SK-N-SH treated with all-trans-retinoic acid at 6 μM for 48 hours (cell line): Measurements from ENCODE around the gene CDC5L.

ENCODE experiments used
- ATAC-seq: fragments of 200-7000 bp; cut with Tn5 transposase; 3 replicates; pipeline ENCODE4 v1.9.1; 2020; ENCODE audit warnings: mild to moderate bottlenecking, moderate library complexity
- ARNTL ChIP-seq: fragments of 450-650 bp; formaldehyde crosslinking; IDR thresholded peaks from 2 replicates; pipeline ENCODE4 v1.5.0; 2020; ENCODE audit warnings: low read depth, mild to moderate bottlenecking, moderate library complexity, borderline replicate concordance
- BACH2 ChIP-seq: fragments of 250-450 bp; sonication (Bioruptor Pico); IDR thresholded peaks from 2 replicates; pipeline ENCODE4 v1.9.0; 2021; ENCODE audit warnings: mild to moderate bottlenecking, borderline replicate concordance
- CSDC2 ChIP-seq: fragments of 250-450 bp; sonication (Bioruptor Pico); IDR thresholded peaks from 2 replicates; pipeline ENCODE4 v1.5.0; 2020; ENCODE audit warnings: mild to moderate bottlenecking, moderate library complexity
- ESRRG ChIP-seq: fragments of 250-450 bp; sonication (Bioruptor Pico); IDR thresholded peaks from 2 replicates; pipeline ENCODE4 v1.6.1; 2021; ENCODE audit warnings: mild to moderate bottlenecking
- GLIS3 ChIP-seq: fragments of 250-450 bp; sonication (Bioruptor Pico); IDR thresholded peaks from 2 replicates; pipeline ENCODE4 v1.5.0; 2020; ENCODE audit warnings: mild to moderate bottlenecking, moderate library complexity
- OSR1 ChIP-seq: fragments of 250-450 bp; sonication (Bioruptor Pico); IDR thresholded peaks from 2 replicates; pipeline ENCODE4 v1.8.0; 2022; ENCODE audit warnings: moderate library complexity, mild to moderate bottlenecking, inconsistent platforms
- SNAI2 ChIP-seq: fragments of 250-450 bp; sonication (Bioruptor Pico); IDR thresholded peaks from 2 replicates; pipeline ENCODE4 v1.5.0; 2020; ENCODE audit warnings: mild to moderate bottlenecking, moderate library complexity
- TCF4 ChIP-seq: fragments of 250-450 bp; sonication (Bioruptor Pico); IDR thresholded peaks from 2 replicates; pipeline ENCODE4 v1.8.0; 2021; ENCODE audit warnings: mild to moderate bottlenecking, moderate library complexity, borderline replicate concordance
- TOX ChIP-seq: fragments of 250-450 bp; sonication (Bioruptor Pico); IDR thresholded peaks from 2 replicates; pipeline ENCODE4 v1.8.0; 2021; ENCODE audit warnings: mild to moderate bottlenecking, moderate library complexity, borderline replicate concordance
- ZC3H10 ChIP-seq: fragments of 250-450 bp; sonication (Bioruptor Pico); IDR thresholded peaks from 2 replicates; pipeline ENCODE4 v1.5.1; 2021; ENCODE audit warnings: mild to moderate bottlenecking, moderate library complexity
- ZFP3 ChIP-seq: fragments of 250-450 bp; sonication (Bioruptor Pico); IDR thresholded peaks from 2 replicates; pipeline ENCODE4 v1.5.0; 2020; ENCODE audit warnings: mild to moderate bottlenecking, moderate library complexity
- ZFP30 ChIP-seq: fragments of 450-650 bp; formaldehyde crosslinking; IDR thresholded peaks from 2 replicates; pipeline ENCODE4 v1.5.0; 2022; ENCODE audit warnings: mild to moderate bottlenecking, moderate library complexity
- ZNF565 ChIP-seq: fragments of 450-650 bp; formaldehyde crosslinking; conservative IDR thresholded peaks from 2 replicates; pipeline ENCODE4 v1.5.0; 2020; ENCODE audit warnings: low read depth, mild to moderate bottlenecking, moderate library complexity
- ZNF70 ChIP-seq: fragments of 450-650 bp; formaldehyde crosslinking; IDR thresholded peaks from 2 replicates; pipeline ENCODE4 v1.5.0; 2020; ENCODE audit warnings: mild to moderate bottlenecking, moderate library complexity
- ZNF8 ChIP-seq: fragments of 450-650 bp; formaldehyde crosslinking; IDR thresholded peaks from 2 replicates; pipeline ENCODE4 v1.5.0; 2020; ENCODE audit warnings: mild to moderate bottlenecking, moderate library complexity
- TF ChIP-seq, protein P1 (sequence below): fragments of 250-450 bp; sonication (Bioruptor Pico); IDR thresholded peaks from 2 replicates; pipeline ENCODE4 v1.5.0; 2020; ENCODE audit warnings: mild to moderate bottlenecking, moderate library complexity
- TF ChIP-seq, protein P2 (sequence below): fragments of 250-450 bp; sonication (Bioruptor Pico); IDR thresholded peaks from 2 replicates; pipeline ENCODE4 v1.8.0; 2021; ENCODE audit warnings: low read depth, mild to moderate bottlenecking, moderate library complexity, borderline replicate concordance
- TF ChIP-seq, protein P3 (sequence below): fragments of 250-450 bp; sonication (Bioruptor Pico); IDR thresholded peaks from 2 replicates; pipeline ENCODE4 v1.5.1; 2020; ENCODE audit warnings: low read depth, mild to moderate bottlenecking, moderate library complexity
- TF ChIP-seq, protein P4 (sequence below): fragments of 250-450 bp; sonication (Bioruptor Pico); IDR thresholded peaks from 2 replicates; pipeline ENCODE4 v1.8.0; 2020; ENCODE audit warnings: mild to moderate bottlenecking, moderate library complexity, borderline replicate concordance

The CDC5L gene

DNA sequence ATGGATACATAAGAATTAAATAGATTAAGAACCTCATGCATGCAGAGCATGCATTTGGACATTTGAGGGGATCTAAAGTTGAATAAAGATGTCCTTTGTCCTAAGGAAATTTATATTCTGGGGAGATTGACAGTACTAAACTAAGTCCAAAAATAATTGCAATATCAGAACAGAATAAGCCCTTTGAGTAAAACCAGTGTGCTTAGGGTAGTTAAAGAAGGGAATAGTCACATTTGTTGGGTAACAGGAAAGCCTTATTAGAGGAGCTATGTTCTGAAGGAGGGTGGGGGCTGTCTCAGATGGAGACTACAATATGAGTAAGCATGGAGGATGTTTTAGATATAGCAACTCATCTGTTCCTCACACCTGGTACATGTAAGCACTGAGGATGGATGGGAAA, 35.8 kb downstream of the CDC5L start (continued):
- TF ChIP-seq, protein P1, sequence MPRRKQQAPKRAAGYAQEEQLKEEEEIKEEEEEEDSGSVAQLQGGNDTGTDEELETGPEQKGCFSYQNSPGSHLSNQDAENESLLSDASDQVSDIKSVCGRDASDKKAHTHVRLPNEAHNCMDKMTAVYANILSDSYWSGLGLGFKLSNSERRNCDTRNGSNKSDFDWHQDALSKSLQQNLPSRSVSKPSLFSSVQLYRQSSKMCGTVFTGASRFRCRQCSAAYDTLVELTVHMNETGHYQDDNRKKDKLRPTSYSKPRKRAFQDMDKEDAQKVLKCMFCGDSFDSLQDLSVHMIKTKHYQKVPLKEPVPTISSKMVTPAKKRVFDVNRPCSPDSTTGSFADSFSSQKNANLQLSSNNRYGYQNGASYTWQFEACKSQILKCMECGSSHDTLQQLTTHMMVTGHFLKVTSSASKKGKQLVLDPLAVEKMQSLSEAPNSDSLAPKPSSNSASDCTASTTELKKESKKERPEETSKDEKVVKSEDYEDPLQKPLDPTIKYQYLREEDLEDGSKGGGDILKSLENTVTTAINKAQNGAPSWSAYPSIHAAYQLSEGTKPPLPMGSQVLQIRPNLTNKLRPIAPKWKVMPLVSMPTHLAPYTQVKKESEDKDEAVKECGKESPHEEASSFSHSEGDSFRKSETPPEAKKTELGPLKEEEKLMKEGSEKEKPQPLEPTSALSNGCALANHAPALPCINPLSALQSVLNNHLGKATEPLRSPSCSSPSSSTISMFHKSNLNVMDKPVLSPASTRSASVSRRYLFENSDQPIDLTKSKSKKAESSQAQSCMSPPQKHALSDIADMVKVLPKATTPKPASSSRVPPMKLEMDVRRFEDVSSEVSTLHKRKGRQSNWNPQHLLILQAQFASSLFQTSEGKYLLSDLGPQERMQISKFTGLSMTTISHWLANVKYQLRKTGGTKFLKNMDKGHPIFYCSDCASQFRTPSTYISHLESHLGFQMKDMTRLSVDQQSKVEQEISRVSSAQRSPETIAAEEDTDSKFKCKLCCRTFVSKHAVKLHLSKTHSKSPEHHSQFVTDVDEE (CRISPR knock-in tag), result no peak
- TF ChIP-seq CSDC2 (CRISPR knock-in tag) (no peak), GLIS3 (CRISPR knock-in tag) (no peak), SNAI2 (no peak), ZNF565 (CRISPR knock-in tag) (no peak), ZFP30 (CRISPR knock-in tag) (no peak), BACH2 (CRISPR knock-in tag) (no peak)
- TF ChIP-seq, protein P2, sequence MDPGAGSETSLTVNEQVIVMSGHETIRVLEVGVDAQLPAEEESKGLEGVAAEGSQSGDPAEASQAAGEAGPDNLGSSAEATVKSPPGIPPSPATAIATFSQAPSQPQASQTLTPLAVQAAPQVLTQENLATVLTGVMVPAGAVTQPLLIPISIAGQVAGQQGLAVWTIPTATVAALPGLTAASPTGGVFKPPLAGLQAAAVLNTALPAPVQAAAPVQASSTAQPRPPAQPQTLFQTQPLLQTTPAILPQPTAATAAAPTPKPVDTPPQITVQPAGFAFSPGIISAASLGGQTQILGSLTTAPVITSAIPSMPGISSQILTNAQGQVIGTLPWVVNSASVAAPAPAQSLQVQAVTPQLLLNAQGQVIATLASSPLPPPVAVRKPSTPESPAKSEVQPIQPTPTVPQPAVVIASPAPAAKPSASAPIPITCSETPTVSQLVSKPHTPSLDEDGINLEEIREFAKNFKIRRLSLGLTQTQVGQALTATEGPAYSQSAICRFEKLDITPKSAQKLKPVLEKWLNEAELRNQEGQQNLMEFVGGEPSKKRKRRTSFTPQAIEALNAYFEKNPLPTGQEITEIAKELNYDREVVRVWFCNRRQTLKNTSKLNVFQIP (CRISPR knock-in tag), result no peak

DNA sequence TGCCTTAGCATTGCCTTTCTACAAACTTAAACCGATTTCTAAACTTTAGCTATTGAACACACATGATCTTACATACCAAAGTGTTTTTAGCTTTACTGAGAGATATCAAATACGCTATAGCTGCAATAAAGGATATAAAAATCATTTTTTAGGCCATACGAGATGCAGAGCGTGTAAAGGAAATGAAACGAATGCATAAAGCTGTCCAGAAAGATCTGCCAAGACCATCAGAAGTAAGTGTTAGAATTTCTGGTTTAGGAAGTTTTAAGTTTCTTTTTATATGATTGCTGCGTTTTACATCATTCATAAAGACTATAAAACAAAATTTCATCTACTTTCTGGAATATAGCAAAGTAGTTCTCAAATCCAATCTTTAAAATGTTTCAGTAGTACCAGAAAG, 38.4 kb downstream of the CDC5L start:
- no peak for TF ChIP-seq ZFP3 (CRISPR knock-in tag)
- TF ChIP-seq, protein P3, sequence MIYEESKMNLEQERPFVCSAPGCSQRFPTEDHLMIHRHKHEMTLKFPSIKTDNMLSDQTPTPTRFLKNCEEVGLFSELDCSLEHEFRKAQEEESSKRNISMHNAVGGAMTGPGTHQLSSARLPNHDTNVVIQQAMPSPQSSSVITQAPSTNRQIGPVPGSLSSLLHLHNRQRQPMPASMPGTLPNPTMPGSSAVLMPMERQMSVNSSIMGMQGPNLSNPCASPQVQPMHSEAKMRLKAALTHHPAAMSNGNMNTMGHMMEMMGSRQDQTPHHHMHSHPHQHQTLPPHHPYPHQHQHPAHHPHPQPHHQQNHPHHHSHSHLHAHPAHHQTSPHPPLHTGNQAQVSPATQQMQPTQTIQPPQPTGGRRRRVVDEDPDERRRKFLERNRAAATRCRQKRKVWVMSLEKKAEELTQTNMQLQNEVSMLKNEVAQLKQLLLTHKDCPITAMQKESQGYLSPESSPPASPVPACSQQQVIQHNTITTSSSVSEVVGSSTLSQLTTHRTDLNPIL (CRISPR knock-in tag), result no peak
- no peak for TF ChIP-seq OSR1 (CRISPR knock-in tag)
- TF ChIP-seq ZC3H10 (CRISPR knock-in tag), result no peak
- TF ChIP-seq ARNTL (CRISPR knock-in tag), result no peak
- no peak for ATAC-seq

DNA sequence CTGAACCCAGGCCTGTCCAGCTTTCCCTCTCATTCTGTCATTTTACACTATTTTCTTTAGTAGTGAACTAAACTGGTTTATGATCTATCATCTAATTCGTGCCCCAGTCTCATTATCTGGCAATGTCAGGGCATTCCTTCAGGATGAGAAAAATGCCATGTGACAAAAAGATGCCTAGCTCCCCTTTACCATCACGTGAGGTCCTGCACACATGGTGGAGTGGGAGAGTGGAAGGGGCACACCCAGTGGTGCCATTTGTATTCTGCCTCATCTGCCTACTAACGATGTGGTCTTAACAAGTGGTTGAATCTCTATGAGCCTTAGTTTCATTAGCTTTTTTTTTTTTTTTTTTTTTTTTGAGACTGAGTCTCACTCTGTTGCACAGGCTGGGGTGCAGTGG, 41.2 kb downstream of the CDC5L start:
- no peak for ATAC-seq
- TF ChIP-seq, protein P4, sequence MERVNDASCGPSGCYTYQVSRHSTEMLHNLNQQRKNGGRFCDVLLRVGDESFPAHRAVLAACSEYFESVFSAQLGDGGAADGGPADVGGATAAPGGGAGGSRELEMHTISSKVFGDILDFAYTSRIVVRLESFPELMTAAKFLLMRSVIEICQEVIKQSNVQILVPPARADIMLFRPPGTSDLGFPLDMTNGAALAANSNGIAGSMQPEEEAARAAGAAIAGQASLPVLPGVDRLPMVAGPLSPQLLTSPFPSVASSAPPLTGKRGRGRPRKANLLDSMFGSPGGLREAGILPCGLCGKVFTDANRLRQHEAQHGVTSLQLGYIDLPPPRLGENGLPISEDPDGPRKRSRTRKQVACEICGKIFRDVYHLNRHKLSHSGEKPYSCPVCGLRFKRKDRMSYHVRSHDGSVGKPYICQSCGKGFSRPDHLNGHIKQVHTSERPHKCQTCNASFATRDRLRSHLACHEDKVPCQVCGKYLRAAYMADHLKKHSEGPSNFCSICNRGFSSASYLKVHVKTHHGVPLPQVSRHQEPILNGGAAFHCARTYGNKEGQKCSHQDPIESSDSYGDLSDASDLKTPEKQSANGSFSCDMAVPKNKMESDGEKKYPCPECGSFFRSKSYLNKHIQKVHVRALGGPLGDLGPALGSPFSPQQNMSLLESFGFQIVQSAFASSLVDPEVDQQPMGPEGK (CRISPR knock-in tag), result no peak
- no peak for TF ChIP-seq TOX
- TF ChIP-seq ZC3H10 (CRISPR knock-in tag), result no peak
- TF ChIP-seq, protein P3 (CRISPR knock-in tag), result no peak
- no peak for TF ChIP-seq BACH2 (CRISPR knock-in tag)
- TF ChIP-seq ZNF565 (CRISPR knock-in tag), result no peak
- no peak for TF ChIP-seq CSDC2 (CRISPR knock-in tag)
- TF ChIP-seq, protein P2 (CRISPR knock-in tag), result no peak
- no peak for TF ChIP-seq ZNF8
- no peak for TF ChIP-seq ZNF70 (CRISPR knock-in tag)
- no peak for TF ChIP-seq ZFP3 (CRISPR knock-in tag)
- TF ChIP-seq OSR1 (CRISPR knock-in tag), result no peak
- no peak for TF ChIP-seq TCF4 (CRISPR knock-in tag)
- no peak for TF ChIP-seq SNAI2
- no peak for TF ChIP-seq ESRRG
- TF ChIP-seq, all 23 proteins: peak for 0
